Measurements from ENCODE around the gene MAP2K3.
"Not testable (repeated sequence)": the region's sequence is repeated elsewhere in the genome, so short reads cannot be mapped to it uniquely, and the experiment has no call there.

DNA sequence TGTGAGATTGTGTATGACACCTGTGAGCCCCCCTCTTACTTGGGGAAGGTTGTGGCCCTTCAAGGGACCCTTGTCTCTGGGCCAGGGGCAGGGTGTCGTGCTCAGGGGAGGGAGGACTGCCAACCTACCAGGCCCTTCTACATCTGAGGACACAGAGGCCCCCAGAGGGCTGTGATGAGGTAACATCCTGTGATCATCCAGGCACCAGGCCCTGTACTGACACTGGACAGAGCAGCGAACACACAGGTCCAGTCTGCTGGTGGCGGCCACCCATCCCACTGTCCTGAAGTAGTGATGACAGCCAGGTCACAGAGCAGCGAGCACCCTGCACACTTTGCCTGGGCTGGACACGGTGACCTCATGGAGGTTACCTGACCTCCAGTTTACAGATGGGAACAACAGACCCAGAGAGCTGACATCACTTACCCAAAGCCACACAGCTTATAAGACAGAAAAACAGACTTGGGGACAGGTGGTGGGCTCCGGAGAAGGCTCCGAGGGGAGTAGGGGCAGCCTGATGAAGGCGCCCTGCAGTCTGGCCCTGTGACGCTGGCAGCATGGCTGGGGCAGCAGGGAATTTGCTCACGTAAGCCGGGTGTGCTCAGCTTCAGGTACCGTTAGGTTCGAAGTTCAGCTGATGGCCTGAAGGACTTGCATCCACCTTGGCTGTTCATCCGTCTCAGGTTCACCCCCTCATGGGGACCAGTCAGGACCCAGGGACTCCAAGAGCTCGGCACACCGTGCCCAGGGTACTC, 30.9 kb downstream of the MAP2K3 start:
- TF ChIP-seq EZH2 (IDR thresholded peaks at IDR 0.05; ENCODE audit: insufficient read depth, poor library complexity, severe bottlenecking); EZH2phosphoT487 (IDR thresholded peaks at IDR 0.05; ENCODE audit: insufficient read depth, low read depth): not testable (repeated sequence)

Measured in GM23248 (cell line).